Measurements from ENCODE around the gene CACNA1C.
A peak's percentile ranks its signal among the peaks of the same experiment; 100 is the strongest.

CACNA1C gene

DNA sequence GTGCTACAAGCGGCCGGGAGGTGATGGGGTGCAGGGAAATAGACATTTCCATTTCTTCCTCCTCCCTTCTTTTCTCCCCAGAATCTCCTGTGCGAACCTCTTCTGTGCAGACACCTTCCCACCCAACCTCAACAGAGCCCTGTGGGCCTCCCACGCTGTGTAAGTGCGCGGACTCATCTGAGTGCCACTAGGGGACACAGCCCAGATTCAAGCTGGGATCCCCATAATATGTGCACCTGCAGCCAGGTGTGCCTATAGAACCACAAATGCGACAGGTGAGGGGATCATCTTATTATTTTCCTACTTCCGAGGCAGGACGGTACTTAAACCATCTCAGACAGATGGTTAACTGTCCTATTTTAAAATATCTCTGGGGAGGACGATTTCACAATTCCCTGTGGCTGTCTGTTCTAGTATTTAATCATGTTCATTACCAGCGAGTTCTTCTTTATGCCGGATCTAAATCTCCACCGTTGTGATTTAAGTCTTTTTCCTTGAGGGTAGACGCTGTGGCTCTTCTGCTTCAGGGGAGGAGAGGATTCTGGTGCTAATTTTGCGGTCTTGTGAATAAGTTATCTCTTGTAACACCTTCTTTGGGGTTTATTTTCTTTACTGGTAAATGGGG lies 17.2 kb upstream of the CACNA1C start:
- no peak for DNase-seq (ENCODE audit: low spot score)

DNA sequence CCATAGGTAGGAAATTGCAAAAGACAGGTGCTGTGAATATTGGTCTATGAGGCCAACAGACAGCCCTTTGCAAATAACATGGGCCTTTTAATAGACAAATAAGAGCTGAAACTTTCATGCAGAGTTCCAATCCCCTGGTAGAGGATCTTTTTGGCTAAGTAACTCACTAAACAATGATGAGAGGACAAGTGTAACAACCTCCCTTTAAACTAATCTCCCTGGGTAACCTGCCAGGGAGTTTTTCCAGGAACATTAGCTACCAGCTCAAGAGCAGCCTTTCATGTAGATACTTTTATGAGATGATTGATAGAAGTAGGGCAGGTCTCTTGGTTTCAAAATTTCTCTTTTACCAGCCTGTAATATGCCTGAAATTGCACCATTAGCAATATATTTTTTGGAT lies 13.8 kb upstream of the CACNA1C start:
- no peak for DNase-seq (ENCODE audit: low spot score)

DNA sequence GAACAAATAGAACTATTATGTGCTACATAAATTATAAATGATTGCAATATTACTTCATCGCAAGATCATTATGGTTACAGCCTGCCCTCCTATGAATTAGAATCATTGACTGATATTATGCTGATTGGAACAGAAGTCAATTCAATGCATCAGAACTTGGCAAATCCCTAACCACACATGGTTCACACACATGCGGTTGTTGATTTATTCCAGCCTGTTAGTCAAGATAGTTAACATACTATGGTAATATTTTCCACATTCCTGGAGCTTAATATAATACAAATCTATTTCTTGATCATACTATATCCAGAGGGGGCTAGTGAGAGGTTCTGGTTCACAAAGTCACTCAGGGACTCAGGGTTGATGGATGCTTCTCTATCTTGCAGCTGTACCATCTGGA lies 9.7 kb upstream of the CACNA1C start:
- DNase-seq (ENCODE audit: low spot score): no peak

DNA sequence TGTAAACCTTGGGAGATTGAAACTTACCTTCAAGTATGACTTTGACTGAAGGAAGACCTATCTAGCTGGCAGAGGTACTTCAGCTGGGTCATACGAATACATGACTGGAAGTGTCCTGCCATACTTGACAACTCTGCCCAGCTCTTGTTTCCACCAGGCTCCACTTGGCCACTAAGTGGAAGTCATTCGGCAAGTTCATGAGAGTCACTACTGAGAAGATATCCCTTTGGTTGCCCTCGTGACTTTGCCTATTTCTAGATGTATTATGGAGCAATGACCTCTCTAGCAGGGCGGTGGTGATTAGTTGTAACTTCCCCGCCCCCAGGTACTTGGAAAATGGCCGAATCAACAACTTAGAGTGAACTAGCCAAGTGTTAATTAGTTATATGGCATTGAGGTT lies 8.6 kb upstream of the CACNA1C start:
- DNase-seq (ENCODE audit: low spot score): no peak

DNA sequence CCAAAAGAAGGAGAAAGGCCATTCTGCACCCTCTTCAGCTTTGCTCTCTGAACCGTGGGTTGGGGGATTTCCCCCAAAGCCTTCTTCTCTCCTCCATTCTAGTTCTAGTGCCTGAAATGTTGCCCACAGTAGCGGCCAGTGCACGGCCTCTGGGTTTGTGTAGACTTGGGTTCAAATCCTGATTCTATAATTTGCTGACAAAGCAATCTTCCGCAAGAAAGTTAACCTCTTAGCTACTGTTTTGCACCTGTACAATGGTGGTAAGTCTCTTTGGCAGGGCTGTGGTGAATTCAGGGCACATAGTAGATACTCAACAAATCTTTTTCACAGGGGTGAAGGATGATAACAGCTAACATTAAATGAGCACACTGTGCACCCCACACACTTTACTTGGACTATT lies 5.8 kb upstream of the CACNA1C start:
- DNase-seq (ENCODE audit: low spot score): no peak

DNA sequence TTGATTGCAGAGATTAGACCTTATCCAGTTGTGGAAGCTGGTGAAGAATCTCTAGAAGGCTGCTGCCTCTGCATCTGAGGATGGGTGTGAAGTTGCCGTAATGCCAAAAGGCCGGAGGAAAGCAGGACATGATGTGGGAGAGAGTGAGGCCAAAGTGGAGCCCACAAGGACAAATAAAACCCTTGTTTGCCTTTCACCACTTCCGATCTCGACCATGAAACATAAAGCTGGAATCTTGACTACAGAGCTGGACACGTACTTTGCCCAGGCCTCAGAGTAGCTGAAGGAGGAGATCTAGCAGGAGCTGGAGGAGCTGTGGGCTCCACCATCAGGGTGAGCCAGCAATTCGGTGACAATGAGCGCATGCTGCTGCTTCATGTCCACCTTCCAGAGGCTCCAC lies 5.0 kb upstream of the CACNA1C start:
- DNase-seq (ENCODE audit: low spot score): no peak

DNA sequence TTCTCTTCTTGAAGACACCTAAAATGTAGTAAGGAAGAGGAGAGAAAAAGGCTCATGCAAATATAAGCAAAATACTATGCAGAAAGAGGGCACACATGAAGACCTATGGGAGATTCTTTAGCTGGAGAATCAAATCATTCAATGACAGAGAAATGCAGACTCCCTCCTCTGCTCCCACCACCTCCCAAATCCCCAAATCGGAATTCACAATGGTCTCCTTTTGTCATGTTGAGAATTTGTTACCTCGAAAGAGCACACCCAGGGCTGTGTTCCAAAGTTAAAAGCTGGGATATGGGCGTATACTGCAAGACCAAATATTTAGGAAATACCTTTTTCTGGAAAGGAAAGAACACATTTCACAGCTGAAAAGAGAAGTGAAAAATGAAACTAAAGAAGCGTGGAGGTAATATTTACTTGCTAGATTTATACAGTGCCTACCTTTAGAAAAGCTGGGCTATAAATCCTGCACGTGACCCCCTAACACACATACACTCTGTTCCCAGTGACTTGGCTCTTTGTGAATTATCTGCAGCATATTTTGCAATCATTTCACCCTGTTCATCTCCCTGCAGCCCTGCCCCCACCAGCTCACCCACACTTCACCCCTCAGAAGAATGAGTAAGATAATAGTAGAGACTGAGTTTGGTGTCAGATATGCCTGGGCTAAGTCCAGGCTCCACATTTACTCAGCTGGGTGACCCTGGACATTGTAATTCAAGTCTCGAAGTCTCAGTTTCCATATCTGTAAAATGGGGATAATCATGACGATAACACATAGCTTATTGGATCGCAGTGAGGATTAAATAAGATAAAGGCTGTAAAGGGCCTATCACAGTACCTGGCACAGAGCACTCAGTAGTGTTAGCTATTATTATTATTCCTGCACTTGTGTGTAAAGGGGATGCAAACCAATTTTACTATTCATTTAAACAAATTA lies 2.9 kb upstream of the CACNA1C start:
- DNase-seq (ENCODE audit: low spot score): no peak

DNA sequence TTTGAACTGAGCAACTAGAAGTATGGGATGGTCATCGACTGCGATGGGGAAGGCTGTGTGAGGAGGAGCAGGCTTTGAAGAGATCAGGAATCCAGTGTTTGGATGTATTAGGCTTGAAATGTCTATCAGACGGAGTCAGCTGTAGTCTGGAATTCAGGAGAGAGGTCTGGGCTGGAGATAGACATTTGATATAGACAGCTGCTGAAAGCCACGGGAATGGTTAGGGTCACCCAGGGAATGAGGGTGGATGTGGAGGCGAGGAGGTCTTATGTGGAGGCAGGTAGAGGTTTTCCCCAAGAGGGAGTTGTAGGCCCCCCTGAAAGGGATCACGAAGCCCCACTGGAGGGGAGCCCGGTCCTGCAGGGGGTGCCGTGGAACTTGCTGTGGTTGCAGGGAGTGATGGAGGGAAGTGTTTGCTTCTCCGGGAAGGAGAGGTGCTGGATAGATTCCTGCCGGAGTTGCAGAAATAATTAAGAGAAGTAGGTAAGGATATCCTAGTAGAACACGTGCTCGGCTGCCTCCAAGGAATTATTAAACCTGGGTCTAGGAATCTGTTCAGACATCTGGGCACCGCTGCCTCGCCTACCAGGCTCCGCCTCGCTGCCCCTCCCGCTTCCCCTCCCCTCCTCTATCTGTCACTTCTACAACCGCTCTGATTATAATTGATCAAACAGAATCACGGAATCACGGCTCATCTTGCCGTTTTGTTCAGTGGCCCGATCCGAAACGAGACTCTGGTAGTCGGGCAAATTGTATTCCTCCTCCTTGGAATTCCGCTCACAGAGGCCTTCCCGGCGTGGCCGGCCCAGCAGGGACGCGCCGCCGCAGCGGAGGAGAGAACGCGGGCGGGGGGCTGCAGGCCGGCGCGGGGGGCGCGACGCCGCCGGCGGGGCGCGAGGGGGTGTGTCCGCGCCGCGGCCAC lies 826 bp upstream of the CACNA1C start:
- DNase-seq (ENCODE audit: low spot score): no peak

DNA sequence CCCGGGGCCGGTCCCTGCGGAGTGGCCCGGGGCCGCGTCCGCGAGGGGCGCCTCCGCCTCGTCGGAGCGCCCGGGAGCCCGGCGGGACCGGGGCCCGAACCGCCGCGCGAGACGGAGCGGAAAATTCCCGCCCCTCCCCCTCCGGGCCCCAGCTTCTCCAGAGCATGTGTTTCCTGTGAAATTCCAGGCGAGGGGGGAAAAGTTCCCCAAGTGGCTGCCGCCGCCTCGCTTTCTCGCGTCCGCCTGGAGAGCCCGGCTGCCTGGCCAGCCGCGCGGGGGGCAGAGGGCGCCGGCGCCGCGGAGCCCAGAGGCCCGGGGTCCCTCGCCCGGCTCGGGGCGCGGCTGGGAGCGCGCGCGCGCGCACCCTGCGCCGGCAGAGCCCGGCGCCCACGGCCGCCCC lies 904 bp downstream of the CACNA1C start:
- no peak for DNase-seq (ENCODE audit: low spot score)

DNA sequence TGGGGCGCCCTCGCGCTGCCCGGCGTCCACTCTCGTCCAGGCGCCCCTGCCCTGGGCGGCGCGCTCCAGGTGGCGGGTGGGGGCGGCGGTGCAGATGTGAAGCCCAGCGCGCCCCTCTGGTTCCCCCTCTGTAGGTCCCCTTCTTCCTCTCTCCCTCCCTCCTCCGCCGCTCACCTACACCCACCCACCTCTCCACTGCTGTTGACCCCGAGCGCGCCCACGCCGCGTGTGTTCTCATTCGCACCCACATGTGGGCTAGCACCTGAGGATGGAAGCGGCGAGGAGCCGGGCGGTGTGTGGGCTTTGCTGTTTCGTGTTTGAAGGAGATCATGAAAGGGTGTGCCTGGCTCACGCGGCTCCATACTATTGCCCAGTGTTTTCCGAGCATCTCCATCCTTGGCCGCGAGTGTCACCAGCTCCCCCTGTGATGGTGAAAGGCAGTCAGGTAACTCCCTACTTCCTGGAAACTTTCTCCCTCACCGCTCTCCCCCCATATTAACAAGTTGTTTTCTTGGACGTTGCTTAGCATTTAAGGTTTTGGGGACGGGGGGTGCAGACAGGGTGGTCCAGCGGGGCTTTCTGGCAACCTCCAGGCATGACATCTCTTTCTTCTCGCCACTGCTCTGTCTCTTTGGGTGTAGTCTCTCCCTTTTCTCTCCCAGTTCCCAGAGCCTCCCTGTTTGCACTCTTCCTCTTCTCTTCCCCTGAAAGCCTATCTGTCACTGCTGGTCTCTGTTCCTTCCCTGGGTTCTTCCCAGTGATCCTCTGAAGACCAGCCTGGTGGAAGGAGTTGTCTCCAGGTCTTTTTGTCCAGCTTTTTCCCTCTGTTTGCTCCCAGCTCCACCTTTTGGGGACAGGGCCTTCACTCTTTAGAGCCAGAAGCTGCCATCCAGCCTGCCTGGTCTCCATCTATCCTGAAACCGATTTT lies 1.6 kb downstream of the CACNA1C start:
- no peak for DNase-seq (ENCODE audit: low spot score)

DNA sequence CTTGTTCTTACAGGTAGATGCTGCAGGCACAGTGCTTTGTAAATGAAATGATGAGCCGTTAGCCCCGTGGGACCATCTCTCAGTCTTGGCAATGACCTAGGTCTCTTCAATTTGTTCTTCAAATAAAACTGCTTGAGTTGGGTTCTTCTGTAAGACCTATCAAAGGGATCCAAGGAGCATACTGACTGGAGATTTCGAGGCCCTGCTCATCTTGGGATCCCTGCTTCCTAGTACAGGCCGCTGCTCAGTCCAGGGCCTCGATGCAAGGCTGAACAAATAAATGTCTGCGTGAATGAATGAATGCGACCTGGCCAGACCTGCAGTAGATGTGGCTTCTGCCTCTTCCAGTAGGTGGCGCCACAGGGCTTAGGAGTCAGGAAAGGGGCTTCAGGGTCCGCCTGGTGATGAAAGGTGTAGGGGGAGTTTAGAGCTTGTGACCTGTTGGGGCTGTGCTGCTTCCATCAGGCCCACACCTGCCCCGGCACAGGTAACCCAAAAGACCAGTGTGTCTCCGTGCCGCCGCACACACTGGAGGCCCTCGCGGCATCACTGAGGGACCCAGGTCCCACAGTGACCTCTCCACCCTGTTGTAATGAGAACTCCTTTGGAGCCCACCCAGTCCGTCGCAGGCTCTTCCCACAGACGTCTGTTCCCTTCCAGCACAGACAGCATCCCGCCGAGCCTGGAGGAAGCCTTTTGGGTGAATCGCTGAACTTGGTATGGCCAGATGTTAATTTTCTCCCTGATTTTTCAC lies 4.4 kb downstream of the CACNA1C start:
- DNase-seq (ENCODE audit: low spot score): peak; percentile 53

DNA sequence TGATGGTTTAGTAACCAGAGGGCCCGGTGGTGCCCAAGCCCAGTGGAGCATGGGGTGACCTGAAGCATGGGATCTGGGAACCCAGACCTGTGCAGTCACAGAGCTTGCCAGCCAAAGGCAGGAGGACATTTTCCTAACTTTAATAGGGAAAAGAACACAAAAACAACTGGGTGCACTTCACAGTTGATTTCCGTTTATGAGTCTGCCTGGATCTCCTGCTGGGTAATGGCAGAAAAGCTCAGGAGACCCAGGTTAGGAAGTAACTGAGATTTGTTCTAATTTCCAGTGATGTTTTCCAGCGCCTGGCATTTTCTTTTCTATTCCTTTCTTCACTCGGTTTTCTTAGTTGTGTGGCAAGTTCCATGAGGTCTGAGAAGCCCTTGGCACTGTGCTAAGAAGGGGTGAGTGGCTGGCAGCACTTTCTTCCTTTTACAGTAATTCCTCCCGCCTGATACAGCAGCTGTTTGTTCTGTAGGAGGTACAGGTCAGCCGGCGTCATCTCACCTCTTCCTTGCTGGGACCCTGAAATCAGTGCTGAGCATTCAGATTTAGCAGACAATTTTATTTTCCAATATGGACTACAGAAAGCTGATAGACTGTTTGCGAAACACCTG lies 5.1 kb downstream of the CACNA1C start:
- DNase-seq (ENCODE audit: low spot score): no peak

DNA sequence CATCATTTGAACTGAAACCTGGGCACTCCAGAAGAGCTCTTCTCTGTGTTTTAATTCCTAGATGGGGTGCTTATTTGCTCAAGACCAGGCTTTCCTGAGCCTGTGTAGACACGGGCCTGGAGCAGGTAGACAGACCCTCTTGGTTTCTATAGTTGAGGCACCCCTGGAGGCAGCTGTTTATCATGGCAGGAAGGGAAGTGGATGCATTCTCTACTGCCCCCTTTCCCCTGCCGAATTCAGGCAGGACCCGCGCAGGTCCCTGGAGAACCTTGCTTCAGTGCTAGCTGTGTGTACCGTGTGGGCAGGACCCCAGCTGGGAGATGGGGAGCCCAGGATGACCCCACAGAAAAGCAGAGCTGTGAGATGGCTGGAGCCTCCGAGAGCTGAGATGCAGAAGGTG lies 6.0 kb downstream of the CACNA1C start:
- no peak for DNase-seq (ENCODE audit: low spot score)

DNA sequence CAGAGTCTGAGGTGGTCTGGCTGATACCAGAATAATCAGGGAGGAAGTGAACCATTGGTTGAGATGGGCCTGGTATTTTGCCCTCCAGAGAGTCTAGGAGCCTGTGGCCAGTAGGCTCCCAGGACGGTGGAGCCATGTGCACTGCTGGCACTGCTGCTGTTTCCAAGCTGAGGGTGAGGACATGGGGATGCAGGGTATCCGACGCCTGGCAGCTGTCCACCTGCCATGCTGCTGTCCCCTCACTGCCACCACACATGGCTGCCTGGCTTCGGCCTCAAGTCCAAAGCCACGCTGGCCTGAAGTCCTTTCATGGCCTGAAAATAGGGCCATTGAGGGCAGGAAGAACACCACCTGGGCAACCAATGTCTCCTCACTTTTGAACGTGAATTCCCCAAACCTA lies 8.6 kb downstream of the CACNA1C start:
- DNase-seq (ENCODE audit: low spot score): no peak

DNA sequence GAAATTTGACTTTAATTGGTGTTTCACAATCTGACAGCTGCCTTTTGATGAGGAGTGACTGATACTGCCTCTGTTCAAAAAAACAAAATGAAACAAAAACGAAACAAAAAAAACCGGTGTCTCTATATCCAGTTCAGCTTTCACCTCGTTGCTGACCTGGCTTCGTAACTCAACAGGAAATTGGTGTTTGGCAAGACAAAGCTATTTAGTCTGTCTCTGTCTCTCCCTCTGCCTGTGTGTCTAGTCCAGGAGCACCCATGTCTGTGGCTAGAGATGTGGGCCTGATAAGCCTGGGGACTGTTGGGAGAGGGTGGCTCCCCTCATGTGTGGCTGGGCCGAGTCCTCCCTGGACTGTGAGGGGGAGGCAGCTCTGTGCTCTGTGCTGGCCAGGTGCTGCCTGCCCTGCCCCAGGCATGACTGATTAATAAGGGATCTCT lies 11.3 kb downstream of the CACNA1C start:
- peak; percentile 25 for DNase-seq (ENCODE audit: low spot score)

DNA sequence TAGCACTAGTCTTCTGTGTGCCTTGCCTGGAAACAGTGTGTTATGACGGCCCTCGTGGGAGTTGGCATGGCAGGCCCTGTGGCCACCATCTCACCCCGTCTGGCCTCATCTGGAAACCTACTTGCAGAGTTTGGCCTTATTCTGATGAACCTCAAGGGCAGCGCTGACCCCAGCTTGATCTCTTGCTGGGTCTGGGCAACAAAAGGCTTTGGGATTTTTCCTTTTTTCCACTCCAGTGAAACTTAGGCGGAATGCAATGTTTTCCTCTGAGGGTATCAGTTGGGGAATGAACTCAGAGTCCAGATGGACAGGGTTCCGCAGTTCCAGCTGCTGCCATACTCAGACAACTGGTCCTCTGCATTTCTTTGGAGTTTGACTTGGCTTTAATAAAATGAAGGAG lies 15.9 kb downstream of the CACNA1C start:
- no peak for DNase-seq (ENCODE audit: low spot score)

DNA sequence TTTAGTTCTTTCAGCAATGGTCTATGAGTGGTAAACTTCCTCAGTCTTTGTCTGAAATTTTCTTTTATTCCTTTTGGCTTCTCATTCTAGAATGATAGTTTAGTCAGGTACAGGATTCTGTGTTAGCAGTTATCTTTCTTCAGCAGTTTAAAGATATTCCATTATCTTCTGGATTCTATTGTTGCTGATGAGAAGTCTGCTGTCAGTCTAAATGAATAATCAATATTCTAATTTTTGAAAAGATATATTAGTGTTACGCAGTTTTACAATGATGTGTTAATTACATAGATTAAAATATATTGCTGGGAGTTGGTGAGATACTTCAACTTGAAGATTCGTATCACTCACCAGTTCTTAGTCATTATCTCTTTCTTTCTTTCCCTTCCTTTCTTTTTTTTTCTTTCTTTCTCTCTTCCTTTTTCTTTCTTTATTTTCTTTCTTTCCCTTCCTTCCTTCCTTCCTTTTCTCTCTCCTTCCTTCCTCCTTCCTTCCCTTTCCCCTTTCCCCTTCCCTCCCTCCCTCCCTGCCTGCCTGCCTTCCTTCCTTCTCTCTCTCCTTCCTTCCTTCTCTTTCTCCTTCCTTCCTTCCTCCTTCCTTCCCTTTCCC lies 17.8 kb downstream of the CACNA1C start:
- DNase-seq (ENCODE audit: low spot score): no peak

DNA sequence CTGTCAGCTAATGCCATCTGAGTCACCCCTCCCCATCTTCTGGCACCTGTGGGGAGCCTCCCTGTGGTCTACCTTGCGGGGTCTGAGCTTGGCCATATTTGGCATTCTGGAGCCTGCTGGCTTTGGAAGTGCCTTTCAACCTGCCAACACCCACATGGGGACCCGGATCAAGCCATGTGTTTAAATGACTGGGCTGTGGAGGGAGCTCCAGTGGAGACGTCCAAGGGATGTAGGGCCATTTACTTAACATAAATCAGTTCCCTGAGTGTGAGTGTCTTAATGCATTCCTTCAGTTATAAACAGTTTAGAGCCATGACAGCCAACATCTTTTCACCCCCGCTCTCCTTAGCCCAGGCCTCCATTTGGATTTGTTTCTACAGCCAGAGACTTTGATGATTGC lies 22.0 kb downstream of the CACNA1C start:
- no peak for DNase-seq (ENCODE audit: low spot score)

DNA sequence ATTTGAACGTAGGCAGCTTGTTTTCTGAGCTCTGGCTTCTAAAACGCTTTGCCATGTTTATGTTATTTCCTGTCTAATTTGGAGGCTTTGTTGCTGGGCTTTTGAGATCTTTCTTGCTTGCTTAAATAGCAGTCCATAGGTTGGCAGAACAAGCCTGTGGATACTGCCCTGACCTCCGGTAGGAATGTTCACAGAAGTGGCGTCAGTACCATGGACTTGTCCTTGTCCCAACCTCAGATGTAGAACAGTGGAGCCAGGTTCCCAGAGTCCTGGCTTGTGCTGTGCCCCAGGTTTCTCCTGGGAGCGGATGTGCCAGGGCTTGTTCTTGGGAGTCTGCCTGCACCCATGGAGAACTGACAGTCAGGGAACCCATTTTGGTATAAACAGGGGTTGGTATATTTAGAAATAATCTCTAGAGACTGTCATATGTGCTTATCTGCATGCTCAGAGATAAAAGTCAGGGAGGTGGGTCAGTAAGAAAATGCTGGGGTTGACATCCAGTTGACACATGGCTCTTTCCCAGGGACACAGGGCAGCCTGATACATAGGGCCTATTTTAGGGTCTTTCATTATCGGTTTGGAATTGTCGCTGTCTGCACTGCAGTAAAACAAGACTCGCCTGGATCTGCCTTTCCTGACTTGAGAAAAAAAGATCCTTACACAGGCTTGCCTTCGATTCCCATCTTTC lies 22.9 kb downstream of the CACNA1C start:
- DNase-seq (ENCODE audit: low spot score): no peak
